Lung (tissue), 12 donors: ENCODE measurements around the gene PCBD1. TPM values are rescaled to one million over a fixed set of nuclear protein-coding genes. Genes with fewer than 3 reads are reported as not detected.

Experiments used
- ATAC-seq: fragments of 200-7000 bp; cut with Tn5 transposase; one replicate; pipeline ENCODE4 v1.9.1; 2020; ENCODE audit warnings: moderate number of reproducible peaks; ENCODE audit not compliant: insufficient read depth, low FRiP score
- DNase-seq, 3 donors: peaks; one replicate each; pipeline ENCODE4 v3.0.0-alpha.2; 2013 to 2017
- H3K27ac ChIP-seq, 2 donors: one replicate each; pipeline ENCODE4 v1.5.1; 2013; ENCODE audit warnings: mild to moderate bottlenecking in 2 of 2, moderate library complexity in 2 of 2, control low read depth in 1 of 2, inconsistent platforms in 1 of 2, low read depth in 1 of 2, low read length in 1 of 2
- H3K27me3 ChIP-seq, 3 donors: one replicate each; pipeline ENCODE4 v1.5.1; 2013; ENCODE audit warnings: low read length in 2 of 3; ENCODE audit not compliant: control insufficient read depth in 3 of 3, insufficient read depth in 3 of 3
- H3K36me3 ChIP-seq, 4 donors: one replicate each; pipeline ENCODE4 v1.5.1; 2013; ENCODE audit warnings: low read length in 4 of 4, mild to moderate bottlenecking in 1 of 4, moderate library complexity in 1 of 4; ENCODE audit not compliant: control insufficient read depth in 4 of 4, insufficient read depth in 4 of 4
- H3K4me1 ChIP-seq, 5 donors: one replicate each; pipeline ENCODE4 v1.5.1; 2013; ENCODE audit warnings: low read length in 5 of 5, mild to moderate bottlenecking in 2 of 5, moderate library complexity in 1 of 5; ENCODE audit not compliant: control insufficient read depth in 5 of 5, insufficient read depth in 5 of 5
- H3K4me3 ChIP-seq: one replicate; pipeline ENCODE4 v1.5.1; 2013; ENCODE audit warnings: mild to moderate bottlenecking, control low read depth, moderate library complexity
- H3K9ac ChIP-seq, 2 donors: one replicate each; pipeline ENCODE4 v1.5.1; 2013; ENCODE audit warnings: low read length in 2 of 2, control low read depth in 1 of 2; ENCODE audit not compliant: insufficient read depth in 1 of 2
- H3K9me3 ChIP-seq, 4 donors: one replicate each; pipeline ENCODE4 v1.5.1; 2013; ENCODE audit warnings: low read length in 3 of 4, mild to moderate bottlenecking in 1 of 4, moderate library complexity in 1 of 4; ENCODE audit not compliant: control insufficient read depth in 4 of 4, insufficient read depth in 3 of 4
- CTCF ChIP-seq: IDR thresholded peaks from 2 replicates; pipeline ENCODE4 v1.5.1; 2012; ENCODE audit warnings: mild to moderate bottlenecking; ENCODE audit errors: control extremely low read depth, extremely low read depth
- WGBS, 2 donors: extraction: QIAGEN DNeasy Blood & Tissue Kit; methylation state at CpG; one replicate each; pipeline ENCODE4 v1.1.7; 2013; 5-methylcytosine and 5-hydroxymethylcytosine counted together
- polyA plus RNA-seq, 2 donors: library from polyadenylated mRNA; stranded (reverse); fragments of 200-250 nt; gene quantifications; one replicate each; pipeline ENCODE4 v1.2.1, GENCODE V29; 2013
- total RNA-seq, 2 donors: library from RNA; depleted of rRNA in 1 of 2; stranded (reverse); fragments of >200 nt in 1 of 2; gene quantifications; one replicate each; pipeline ENCODE4 v1.2.1, GENCODE V29; 2014 to 2021
- donor health status: control.
- donor health status: control.
- donor health status: Bipolar disorder and iron deficiency.
- donor health status: healthy.
- donor health status: DM: yes; HTN: yes; CAD: no.

Gene PCBD1
- total and polyA plus RNA-seq, 4 donors, result 62.5 to 152 (median 86.0) TPM

GRCh38 chr10:70898687-70899086 is 10.3 kb upstream of the PCBD1 start:
- WGBS, 2 donors, result 89 to 91% methylated on average over 3 of the region's 3 CpGs
- no peak overlapping the region for H3K27ac ChIP-seq
- ATAC-seq (no peak), DNase-seq (no peak)
- H3K27me3 ChIP-seq, result no peaks in the 10 kb centered on the region
- H3K9me3 ChIP-seq, result no peaks in the 10 kb centered on the region
- TF ChIP-seq CTCF, result no peak
- no peak overlapping the region for H3K4me3 ChIP-seq
- no peak overlapping the region for H3K9ac ChIP-seq
- H3K4me1 ChIP-seq, result no peaks in the 10 kb centered on the region
- H3K36me3 ChIP-seq, result no peaks in the 10 kb centered on the region

- ATAC-seq (no peak), DNase-seq (no peak)
- Histone ChIP-seq H3K27me3 (no peaks in the 10 kb centered on the region), H3K36me3 (no peaks in the 10 kb centered on the region), H3K4me1 (no peaks in the 10 kb centered on the region), H3K9me3 (no peaks in the 10 kb centered on the region), H3K27ac (no peak overlapping the region), H3K9ac (no peak overlapping the region), H3K4me3 (no peak overlapping the region)
- no peak for TF ChIP-seq CTCF
- 94 to 97% methylated on average over 1 of the region's 1 CpG for WGBS, 2 donors
Observed at GRCh38 chr10:70896551-70896950, 8.2 kb upstream of the PCBD1 start.

- H3K27me3 ChIP-seq, result no peaks in the 10 kb centered on the region
- H3K9ac ChIP-seq, result no peak overlapping the region
- H3K4me3 ChIP-seq, result no peak overlapping the region
- ATAC-seq, result no peak
- TF ChIP-seq CTCF, result no peak
- no peak for DNase-seq
- H3K9me3 ChIP-seq, result no peaks in the 10 kb centered on the region
- H3K4me1 ChIP-seq, result peaks cover 0 to 6% (median 0%) of the 10 kb centered on the region in 5 donors
- 93 to 98% methylated on average over 2 of the region's 2 CpGs for WGBS, 2 donors
- H3K36me3 ChIP-seq, result no peaks in the 10 kb centered on the region
- no peak overlapping the region for H3K27ac ChIP-seq
Observed at GRCh38 chr10:70894416-70894815, 6.1 kb upstream of the PCBD1 start.
